K562 (cell line): ENCODE data around the gene ST8SIA1. TPM values are rescaled to one million over a fixed set of nuclear protein-coding genes. Genes with fewer than 3 reads are reported as not detected.

Experiments
- HLTF ChIP-seq: fragments of 450-650 bp; IDR thresholded peaks from 2 replicates; pipeline ENCODE4 v1.6.1; 2016
- KLF6 ChIP-seq: fragments of 250-450 bp; sonication (Bioruptor Pico); IDR thresholded peaks from 2 replicates; pipeline ENCODE4 v1.4.0; 2020; ENCODE audit warnings: mild to moderate bottlenecking, moderate library complexity, borderline replicate concordance
- NR1H2 ChIP-seq: sonication (generic); formaldehyde crosslinking; IDR thresholded peaks from 2 replicates; pipeline ENCODE4 v1.4.0; 2020; ENCODE audit warnings: mild to moderate bottlenecking, missing genetic modification reagents
- RBM39 ChIP-seq: fragments of 200-400 bp; formaldehyde crosslinking; optimal IDR thresholded peaks from 2 replicates; pipeline ENCODE3; 2018; ENCODE audit warnings: low read depth, low read length
- TAF9B ChIP-seq: fragments of 450-650 bp; IDR thresholded peaks from 2 replicates; pipeline ENCODE4 v1.6.1; 2018; ENCODE audit warnings: mild to moderate bottlenecking; ENCODE audit not compliant: partially characterized antibody
- ZNF830 ChIP-seq: fragments of 250-450 bp; sonication (Bioruptor Pico); IDR thresholded peaks from 2 replicates; pipeline ENCODE4 v1.5.0; 2021; ENCODE audit warnings: mild to moderate bottlenecking
- polyA plus RNA-seq, 8 experiments: library from polyadenylated mRNA; depleted of rRNA in 4 of 8; stranded (reverse) in 5 of 8; unstranded in 3 of 8; fragments of >200 nt; fragmentation: Nextera tagmentation in 2 of 8; fragmentation: Illumina TruSeq in 1 of 8; extraction: Ambion mirVana in 2 of 8; extraction: Trizol in 1 of 8; gene quantifications; 2 replicates each; pipeline versions ENCODE4 v1.2.1 to v1.2.3, GENCODE V29; 2011 to 2014; ENCODE audit warnings: inconsistent platforms in 1 of 8, missing spikeins in 1 of 8
- total RNA-seq, 7 experiments: library from RNA; depleted of rRNA in 6 of 7; stranded (reverse); fragments of >200 nt in 6 of 7; fragmentation: Illumina TruSeq in 2 of 7; extraction: Trizol in 2 of 7; gene quantifications; 2 replicates each; pipeline versions ENCODE4 v1.2.1 to v1.2.3, GENCODE V29; 2011 to 2021; ENCODE audit warnings: low replicate concordance in 1 of 7
- TF ChIP-seq, protein P1 (sequence below), 2 experiments: fragments of 450-650 bp in 1 of 2; sonication (generic) in 1 of 2; formaldehyde crosslinking in 1 of 2; IDR thresholded peaks; 2 replicates each; pipeline versions ENCODE4 v1.7.1 to v1.9.0; 2016 to 2022; ENCODE audit warnings: inconsistent platforms in 1 of 2, mild to moderate bottlenecking in 1 of 2, missing genetic modification reagents in 1 of 2
- TF ChIP-seq, protein P2 (sequence below): fragments of 450-650 bp; IDR thresholded peaks from 2 replicates; pipeline ENCODE4 v1.6.1; 2016; ENCODE audit warnings: antibody characterized with exemption
- TF ChIP-seq, protein P3 (sequence below): sonication (generic); formaldehyde crosslinking; IDR thresholded peaks from 2 replicates; pipeline ENCODE4 v1.8.1; 2022; ENCODE audit warnings: missing genetic modification reagents

The ST8SIA1 gene
- total and polyA plus RNA-seq, 9 of the 15 experiments (the other 6 are each of a cell fraction or from before 2014, with no cell fraction given) = 0.86 to 26.3 (median 4.3) TPM

DNA sequence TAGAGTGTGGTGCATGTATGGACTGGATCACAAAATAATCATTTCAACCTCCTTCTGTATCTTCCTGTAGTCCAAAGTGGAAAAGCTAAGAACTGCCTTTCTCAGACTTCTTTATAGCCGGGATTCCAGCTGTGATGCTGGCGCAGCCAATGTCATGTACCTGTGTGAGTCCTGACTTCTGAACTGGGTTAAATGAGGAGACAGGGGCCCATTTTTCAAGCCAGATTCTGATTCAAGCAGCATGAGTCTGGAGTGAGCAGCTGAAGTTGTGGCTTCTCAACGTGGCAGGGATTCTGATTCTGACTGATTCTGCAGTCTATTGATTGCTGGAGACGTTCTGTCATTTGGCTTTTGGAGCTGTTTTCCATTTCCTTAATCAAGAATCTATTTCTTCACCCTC, 111.2 kb downstream of the ST8SIA1 start (continued):
- TF ChIP-seq, protein P1, sequence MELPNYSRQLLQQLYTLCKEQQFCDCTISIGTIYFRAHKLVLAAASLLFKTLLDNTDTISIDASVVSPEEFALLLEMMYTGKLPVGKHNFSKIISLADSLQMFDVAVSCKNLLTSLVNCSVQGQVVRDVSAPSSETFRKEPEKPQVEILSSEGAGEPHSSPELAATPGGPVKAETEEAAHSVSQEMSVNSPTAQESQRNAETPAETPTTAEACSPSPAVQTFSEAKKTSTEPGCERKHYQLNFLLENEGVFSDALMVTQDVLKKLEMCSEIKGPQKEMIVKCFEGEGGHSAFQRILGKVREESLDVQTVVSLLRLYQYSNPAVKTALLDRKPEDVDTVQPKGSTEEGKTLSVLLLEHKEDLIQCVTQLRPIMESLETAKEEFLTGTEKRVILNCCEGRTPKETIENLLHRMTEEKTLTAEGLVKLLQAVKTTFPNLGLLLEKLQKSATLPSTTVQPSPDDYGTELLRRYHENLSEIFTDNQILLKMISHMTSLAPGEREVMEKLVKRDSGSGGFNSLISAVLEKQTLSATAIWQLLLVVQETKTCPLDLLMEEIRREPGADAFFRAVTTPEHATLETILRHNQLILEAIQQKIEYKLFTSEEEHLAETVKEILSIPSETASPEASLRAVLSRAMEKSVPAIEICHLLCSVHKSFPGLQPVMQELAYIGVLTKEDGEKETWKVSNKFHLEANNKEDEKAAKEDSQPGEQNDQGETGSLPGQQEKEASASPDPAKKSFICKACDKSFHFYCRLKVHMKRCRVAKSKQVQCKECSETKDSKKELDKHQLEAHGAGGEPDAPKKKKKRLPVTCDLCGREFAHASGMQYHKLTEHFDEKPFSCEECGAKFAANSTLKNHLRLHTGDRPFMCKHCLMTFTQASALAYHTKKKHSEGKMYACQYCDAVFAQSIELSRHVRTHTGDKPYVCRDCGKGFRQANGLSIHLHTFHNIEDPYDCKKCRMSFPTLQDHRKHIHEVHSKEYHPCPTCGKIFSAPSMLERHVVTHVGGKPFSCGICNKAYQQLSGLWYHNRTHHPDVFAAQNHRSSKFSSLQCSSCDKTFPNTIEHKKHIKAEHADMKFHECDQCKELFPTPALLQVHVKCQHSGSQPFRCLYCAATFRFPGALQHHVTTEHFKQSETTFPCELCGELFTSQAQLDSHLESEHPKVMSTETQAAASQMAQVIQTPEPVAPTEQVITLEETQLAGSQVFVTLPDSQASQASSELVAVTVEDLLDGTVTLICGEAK (IDR thresholded peaks at IDR 0.05) = no peak
- TF ChIP-seq, protein P1 (CRISPR knock-in tag; IDR thresholded peaks at IDR 0.05) = no peak
- TF ChIP-seq NR1H2 (CRISPR knock-in tag) (no peak), ZNF830 (no peak), KLF6 (CRISPR knock-in tag) (no peak), RBM39 (no peak), HLTF (no peak), TAF9B (no peak)
- TF ChIP-seq, protein P2, sequence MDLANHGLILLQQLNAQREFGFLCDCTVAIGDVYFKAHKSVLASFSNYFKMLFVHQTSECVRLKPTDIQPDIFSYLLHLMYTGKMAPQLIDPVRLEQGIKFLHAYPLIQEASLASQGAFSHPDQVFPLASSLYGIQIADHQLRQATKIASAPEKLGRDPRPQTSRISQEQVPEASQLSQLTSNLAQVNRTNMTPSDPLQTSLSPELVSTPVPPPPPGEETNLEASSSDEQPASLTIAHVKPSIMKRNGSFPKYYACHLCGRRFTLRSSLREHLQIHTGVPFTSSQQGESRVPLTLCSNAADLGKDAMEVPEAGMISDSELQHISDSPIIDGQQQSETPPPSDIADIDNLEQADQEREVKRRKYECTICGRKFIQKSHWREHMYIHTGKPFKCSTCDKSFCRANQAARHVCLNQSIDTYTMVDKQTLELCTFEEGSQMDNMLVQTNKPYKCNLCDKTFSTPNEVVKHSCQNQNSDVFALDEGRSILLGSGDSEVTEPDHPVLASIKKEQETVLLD = no peak
- TF ChIP-seq, protein P3, sequence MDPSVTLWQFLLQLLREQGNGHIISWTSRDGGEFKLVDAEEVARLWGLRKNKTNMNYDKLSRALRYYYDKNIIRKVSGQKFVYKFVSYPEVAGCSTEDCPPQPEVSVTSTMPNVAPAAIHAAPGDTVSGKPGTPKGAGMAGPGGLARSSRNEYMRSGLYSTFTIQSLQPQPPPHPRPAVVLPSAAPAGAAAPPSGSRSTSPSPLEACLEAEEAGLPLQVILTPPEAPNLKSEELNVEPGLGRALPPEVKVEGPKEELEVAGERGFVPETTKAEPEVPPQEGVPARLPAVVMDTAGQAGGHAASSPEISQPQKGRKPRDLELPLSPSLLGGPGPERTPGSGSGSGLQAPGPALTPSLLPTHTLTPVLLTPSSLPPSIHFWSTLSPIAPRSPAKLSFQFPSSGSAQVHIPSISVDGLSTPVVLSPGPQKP (CRISPR knock-in tag) = no peak
